Effector memory CD4-positive, alpha-beta T cell (primary cell): Measurements from ENCODE around the gene AGBL4.

ENCODE experiments used
- DNase-seq, 3 donors: peaks; one replicate each; pipeline ENCODE4 v3.0.0-alpha.2; 2020
- H3K27ac ChIP-seq: 2 replicates; pipeline ENCODE4 v1.7.0; 2013; ENCODE audit warnings: mild to moderate bottlenecking, low read length, moderate library complexity; ENCODE audit not compliant: insufficient read depth, poor library complexity, severe bottlenecking
- H3K27me3 ChIP-seq: replicated peaks from 2 replicates; pipeline ENCODE4 v1.7.0; 2013; ENCODE audit warnings: mild to moderate bottlenecking, low read length; ENCODE audit not compliant: insufficient read depth, control insufficient read depth, poor library complexity, severe bottlenecking
- H3K36me3 ChIP-seq: 2 replicates; pipeline ENCODE4 v1.7.0; 2013; ENCODE audit warnings: mild to moderate bottlenecking, low read length, moderate library complexity; ENCODE audit not compliant: control insufficient read depth, insufficient read depth
- H3K4me1 ChIP-seq: 2 replicates; pipeline ENCODE4 v1.7.0; 2013; ENCODE audit warnings: low read length, mild to moderate bottlenecking; ENCODE audit not compliant: control insufficient read depth, insufficient read depth, poor library complexity, severe bottlenecking
- H3K4me3 ChIP-seq: 2 replicates; pipeline ENCODE4 v1.7.0; 2013; ENCODE audit warnings: low read length, low read depth, mild to moderate bottlenecking; ENCODE audit not compliant: insufficient read depth, poor library complexity, severe bottlenecking
- H3K9me3 ChIP-seq: 2 replicates; pipeline ENCODE4 v1.7.0; 2013; ENCODE audit warnings: mild to moderate bottlenecking, low read length, moderate library complexity; ENCODE audit not compliant: control insufficient read depth

AGBL4 gene

DNA sequence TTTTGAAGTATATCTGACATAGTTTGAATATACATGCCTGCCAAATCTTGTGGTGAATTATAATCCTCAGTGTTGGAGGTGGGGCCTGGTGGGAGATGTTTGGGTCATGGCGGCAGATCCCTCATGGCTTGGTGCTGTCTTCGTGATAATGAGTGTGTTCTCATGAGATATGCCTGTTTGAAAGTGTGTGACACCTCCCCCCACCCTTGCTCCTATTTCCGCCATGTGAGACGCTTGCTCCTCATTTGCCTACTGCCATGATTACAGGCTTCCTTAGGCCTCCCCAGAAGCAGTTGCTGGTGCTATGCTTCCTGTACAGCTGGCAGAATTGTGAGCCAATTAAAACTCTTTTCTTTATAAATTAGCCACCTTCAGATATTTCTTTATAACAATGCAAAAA lies 810.5 kb downstream of the AGBL4 start:
- Histone ChIP-seq H3K4me3 (no peak overlapping the region), H3K27me3 (no peaks in the 10 kb centered on the region), H3K36me3 (no peaks in the 10 kb centered on the region), H3K27ac (no peak overlapping the region), H3K9me3 (no peaks in the 10 kb centered on the region), H3K4me1 (no peaks in the 10 kb centered on the region)
- DNase-seq: no peak

DNA sequence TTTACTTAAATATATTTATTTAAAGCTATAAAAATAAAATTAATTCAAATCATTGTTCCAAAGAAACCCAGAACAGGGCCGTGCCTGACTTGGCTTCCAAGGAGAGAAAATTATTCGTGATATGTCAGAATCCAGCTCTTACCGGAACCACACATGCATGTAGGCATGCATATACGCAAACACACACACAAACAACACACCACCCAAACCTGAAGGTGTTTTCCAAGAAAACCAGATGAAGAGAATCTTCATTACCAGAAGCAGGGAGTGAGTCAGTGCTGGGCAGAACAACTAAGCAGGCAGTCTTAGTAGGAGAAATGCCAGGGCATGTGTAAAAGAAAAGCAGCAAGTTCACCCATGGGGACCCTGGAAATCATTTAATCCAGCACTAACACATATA lies 815.0 kb downstream of the AGBL4 start:
- Histone ChIP-seq H3K9me3 (no peaks in the 10 kb centered on the region), H3K27me3 (no peaks in the 10 kb centered on the region), H3K4me1 (no peaks in the 10 kb centered on the region), H3K4me3 (no peak overlapping the region), H3K27ac (no peak overlapping the region), H3K36me3 (no peaks in the 10 kb centered on the region)
- no peak for DNase-seq

DNA sequence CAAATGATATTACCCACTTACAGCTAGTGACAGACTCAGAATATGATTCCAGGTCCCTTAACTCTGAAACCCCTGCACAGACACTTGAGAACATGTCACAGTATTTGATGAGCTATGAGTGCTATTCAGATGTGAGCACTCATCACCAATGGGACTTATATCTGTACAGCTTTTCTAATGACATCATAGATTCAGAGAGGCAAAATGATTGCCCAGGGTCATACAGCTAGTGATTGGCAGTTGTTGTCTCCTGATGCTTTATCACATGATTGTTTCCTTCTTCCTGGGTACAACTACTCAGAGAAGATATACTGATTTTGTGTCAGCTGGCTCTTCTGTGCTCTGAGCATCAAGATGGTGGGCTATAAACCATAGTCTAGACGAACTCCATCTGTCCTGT lies 819.0 kb downstream of the AGBL4 start:
- Histone ChIP-seq H3K36me3 (no peaks in the 10 kb centered on the region), H3K27me3 (no peaks in the 10 kb centered on the region), H3K4me3 (no peak overlapping the region), H3K27ac (no peak overlapping the region), H3K9me3 (no peaks in the 10 kb centered on the region), H3K4me1 (no peaks in the 10 kb centered on the region)
- no peak for DNase-seq

DNA sequence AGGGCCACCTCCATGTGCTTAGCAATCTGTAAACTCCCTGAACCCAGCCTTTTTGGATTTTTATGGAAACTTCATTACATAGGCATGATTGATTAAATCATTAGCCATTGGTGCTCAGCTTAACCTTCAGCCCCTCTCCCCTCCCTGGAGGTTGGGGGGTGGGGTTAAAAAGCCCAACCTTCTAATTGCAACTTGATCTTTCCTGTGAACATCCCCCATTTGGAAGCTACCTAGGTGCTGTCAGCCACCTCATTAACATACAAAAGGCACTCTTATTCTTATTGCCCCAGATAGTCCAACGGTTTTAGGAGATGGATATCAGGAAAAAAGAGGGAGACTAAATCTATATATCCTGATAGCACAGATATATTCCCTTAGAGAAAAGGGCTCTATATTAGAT lies 823.0 kb downstream of the AGBL4 start:
- Histone ChIP-seq H3K9me3 (no peaks in the 10 kb centered on the region), H3K27me3 (no peaks in the 10 kb centered on the region), H3K4me1 (no peaks in the 10 kb centered on the region), H3K4me3 (no peak overlapping the region), H3K27ac (no peak overlapping the region), H3K36me3 (no peaks in the 10 kb centered on the region)
- DNase-seq: no peak

DNA sequence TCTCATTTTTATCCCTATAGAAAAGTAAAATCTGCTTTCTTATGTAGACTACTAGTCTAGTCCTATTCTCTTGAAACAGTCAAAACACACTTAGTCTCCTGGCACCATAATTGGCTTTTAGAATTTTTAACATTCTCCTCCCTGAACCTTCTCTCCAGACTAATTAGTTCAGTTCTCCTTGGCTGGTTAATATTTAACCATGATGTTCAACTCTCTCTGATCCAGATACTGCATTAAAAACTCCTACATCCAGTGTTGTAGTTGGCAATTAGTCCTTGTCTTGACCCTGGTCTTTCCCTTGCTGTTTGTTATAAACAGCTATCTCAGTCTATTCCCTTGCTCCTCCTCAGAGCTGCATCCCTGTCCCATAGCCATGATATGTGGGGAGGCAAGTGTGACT lies 824.2 kb downstream of the AGBL4 start:
- no peak overlapping the region for H3K4me3 ChIP-seq
- H3K9me3 ChIP-seq: no peaks in the 10 kb centered on the region
- no peak for DNase-seq
- H3K27ac ChIP-seq: no peak overlapping the region
- no peaks in the 10 kb centered on the region for H3K36me3 ChIP-seq
- H3K27me3 ChIP-seq: no peaks in the 10 kb centered on the region
- H3K4me1 ChIP-seq: no peaks in the 10 kb centered on the region

DNA sequence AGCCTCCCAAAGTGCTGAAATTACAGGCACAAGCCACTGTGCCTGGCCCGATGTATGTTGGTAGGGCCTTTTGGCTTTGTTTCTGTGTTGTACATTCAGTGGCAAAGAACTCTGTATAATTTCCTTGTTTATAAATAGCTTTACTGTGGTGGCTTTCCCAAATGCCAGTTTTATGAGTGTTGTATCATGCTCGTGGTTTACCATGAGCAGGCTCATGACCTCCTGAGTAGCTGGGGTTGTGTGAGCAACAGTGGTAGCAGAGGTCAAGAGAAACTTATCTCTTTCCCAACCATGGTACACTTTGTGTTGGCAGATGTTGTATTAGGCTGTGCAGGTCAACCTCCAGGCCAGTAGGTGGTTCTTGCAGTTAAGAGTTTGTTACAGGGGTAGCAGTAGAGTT lies 826.7 kb downstream of the AGBL4 start:
- H3K27me3 ChIP-seq: no peaks in the 10 kb centered on the region
- no peak overlapping the region for H3K4me3 ChIP-seq
- H3K9me3 ChIP-seq: no peaks in the 10 kb centered on the region
- H3K4me1 ChIP-seq: no peaks in the 10 kb centered on the region
- H3K27ac ChIP-seq: no peak overlapping the region
- DNase-seq: no peak
- H3K36me3 ChIP-seq: no peaks in the 10 kb centered on the region

DNA sequence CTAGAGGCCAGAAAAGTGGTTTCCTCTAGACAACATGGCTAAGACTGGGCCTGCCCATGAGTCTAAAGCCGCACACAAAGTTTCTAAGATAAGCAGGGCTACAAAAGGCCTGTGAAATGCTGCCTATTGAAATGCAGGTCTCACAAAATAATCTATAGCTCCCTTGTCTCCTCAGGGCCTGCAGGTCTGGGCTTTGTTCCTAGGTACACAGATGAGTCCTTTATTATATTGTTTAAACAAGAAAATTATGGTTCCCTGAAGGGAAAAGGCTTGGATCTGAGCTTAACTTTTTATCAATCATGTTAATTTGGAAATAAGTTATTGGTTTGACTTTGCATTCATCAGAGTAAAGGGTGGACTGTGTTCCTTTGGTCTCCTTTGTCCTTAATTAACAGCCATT lies 833.6 kb downstream of the AGBL4 start:
- Histone ChIP-seq H3K27me3 (no peaks in the 10 kb centered on the region), H3K9me3 (no peaks in the 10 kb centered on the region), H3K36me3 (no peaks in the 10 kb centered on the region), H3K4me3 (no peak overlapping the region), H3K27ac (no peak overlapping the region), H3K4me1 (no peaks in the 10 kb centered on the region)
- no peak for DNase-seq

DNA sequence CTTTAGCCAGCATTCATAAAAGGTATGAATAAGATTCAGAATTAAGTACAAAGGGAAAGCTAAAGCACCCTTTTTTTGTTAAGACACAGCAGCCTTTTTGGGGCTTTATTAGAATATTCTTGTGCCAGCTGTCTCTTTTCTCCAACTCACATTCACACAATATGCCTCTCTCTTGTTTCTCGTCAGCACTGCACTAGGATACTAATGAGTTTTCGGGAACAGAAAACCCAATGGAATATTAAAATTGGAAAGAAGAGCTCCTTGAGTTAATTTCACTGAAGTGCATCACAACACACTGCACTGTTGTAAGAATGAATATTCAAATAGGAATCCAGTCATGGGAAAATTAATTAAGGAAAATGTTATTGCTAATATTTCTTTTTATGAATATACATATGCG lies 836.7 kb downstream of the AGBL4 start:
- no peak for DNase-seq
- Histone ChIP-seq H3K27me3 (no peaks in the 10 kb centered on the region), H3K4me3 (no peak overlapping the region), H3K9me3 (no peaks in the 10 kb centered on the region), H3K36me3 (no peaks in the 10 kb centered on the region), H3K4me1 (no peaks in the 10 kb centered on the region), H3K27ac (no peak overlapping the region)

DNA sequence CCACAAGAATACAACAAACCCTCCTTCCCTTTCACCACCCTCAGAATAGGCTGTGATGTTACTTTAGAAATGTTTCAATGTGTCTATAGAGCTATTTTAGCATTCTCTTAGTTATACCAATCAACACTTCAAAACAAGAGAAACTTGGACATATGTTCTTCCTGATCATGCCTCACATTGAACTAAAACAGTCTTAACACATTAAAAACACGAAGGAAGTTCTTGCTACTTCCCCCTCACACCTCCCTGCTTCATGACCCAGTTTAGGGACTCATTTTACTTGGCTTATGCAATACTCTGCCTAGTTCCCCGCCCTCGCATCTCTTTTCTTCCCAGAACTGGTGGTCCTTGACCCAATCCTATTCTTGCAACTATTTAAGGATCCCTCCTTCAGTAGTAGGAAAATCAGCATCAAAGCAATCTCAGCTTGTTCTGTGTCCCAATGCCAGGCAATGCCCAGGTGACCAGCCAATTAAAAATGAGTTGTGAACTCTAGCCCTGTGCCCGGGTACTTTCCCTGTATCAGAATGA lies 838.2 kb downstream of the AGBL4 start:
- Histone ChIP-seq H3K4me1 (no peaks in the 10 kb centered on the region), H3K4me3 (no peak overlapping the region), H3K27me3 (no peaks in the 10 kb centered on the region), H3K27ac (no peak overlapping the region), H3K36me3 (no peaks in the 10 kb centered on the region), H3K9me3 (no peaks in the 10 kb centered on the region)
- no peak for DNase-seq

DNA sequence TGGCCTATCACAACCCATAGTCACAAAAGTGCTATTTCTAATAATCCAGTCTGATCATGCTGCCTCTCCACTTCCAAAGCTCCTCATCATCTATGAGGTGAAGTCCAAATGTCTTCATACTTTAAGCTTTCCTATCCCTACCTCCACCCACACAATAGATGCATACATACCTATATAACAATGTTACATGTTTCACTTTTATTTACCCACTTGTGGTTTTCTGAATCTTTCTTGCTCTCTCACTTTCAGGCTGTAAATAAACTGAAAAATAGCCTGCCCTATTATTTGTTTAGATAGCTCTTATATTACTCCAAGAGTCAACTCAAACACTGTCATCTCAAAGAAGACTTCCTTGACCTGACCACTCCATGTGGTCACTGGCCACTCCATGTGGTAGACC lies 840.3 kb downstream of the AGBL4 start:
- Histone ChIP-seq H3K36me3 (no peaks in the 10 kb centered on the region), H3K4me1 (no peaks in the 10 kb centered on the region), H3K27me3 (no peaks in the 10 kb centered on the region), H3K27ac (no peak overlapping the region), H3K9me3 (no peaks in the 10 kb centered on the region), H3K4me3 (no peak overlapping the region)
- DNase-seq: no peak

DNA sequence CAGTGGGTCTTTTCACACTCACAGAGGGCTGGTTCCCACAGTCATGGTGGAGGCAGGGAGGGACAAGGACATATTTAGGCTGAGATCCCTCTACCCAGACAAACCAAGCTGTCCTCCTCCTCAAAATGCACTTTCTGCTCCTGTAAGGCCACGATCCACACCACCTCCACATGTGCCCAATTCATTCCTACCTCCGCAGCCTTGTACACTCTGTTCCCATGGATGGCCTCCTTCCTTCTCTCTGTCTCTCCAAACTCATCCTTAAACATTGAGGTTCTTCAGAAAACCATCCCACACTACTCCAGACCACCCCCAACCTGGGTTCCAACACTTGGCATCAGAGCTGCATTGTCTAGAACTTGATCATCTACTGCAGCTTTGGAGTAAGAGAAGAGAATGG lies 842.7 kb downstream of the AGBL4 start:
- no peak overlapping the region for H3K4me3 ChIP-seq
- H3K4me1 ChIP-seq: no peaks in the 10 kb centered on the region
- no peak overlapping the region for H3K27ac ChIP-seq
- H3K9me3 ChIP-seq: no peaks in the 10 kb centered on the region
- H3K27me3 ChIP-seq: no peaks in the 10 kb centered on the region
- H3K36me3 ChIP-seq: no peaks in the 10 kb centered on the region
- no peak for DNase-seq
